PFSK-1 (cell line): ENCODE results near the gene ZSCAN22.

Source experiments
- FOXP2 ChIP-seq: optimal IDR thresholded peaks from 2 replicates; pipeline ENCODE3; 2011; ENCODE audit warnings: borderline replicate concordance, control low read depth, inconsistent platforms; ENCODE audit not compliant: insufficient read depth; ENCODE audit errors: extremely low read length, extremely low read depth
- POLR2AphosphoS5 ChIP-seq: IDR thresholded peaks from 2 replicates; pipeline ENCODE4 v1.6.1; 2012; ENCODE audit warnings: low read depth, mild to moderate bottlenecking, control low read depth, low read length, moderate library complexity
- SIN3A ChIP-seq: IDR thresholded peaks from 2 replicates; pipeline ENCODE4 v1.6.1; 2012; ENCODE audit warnings: mild to moderate bottlenecking, low read length, moderate library complexity, borderline replicate concordance; ENCODE audit not compliant: insufficient read depth
- TAF1 ChIP-seq: IDR thresholded peaks from 2 replicates; pipeline ENCODE4 v1.6.1; 2012; ENCODE audit warnings: low read length, control low read depth, borderline replicate concordance; ENCODE audit not compliant: insufficient read depth
- TF ChIP-seq, protein P1 (sequence below), 2 experiments: IDR thresholded peaks; 2 replicates each; pipeline versions ENCODE4 v1.6.1 to v1.8.0; 2011 to 2012; ENCODE audit warnings: low read depth in 2 of 2, low read length in 2 of 2, control low read depth in 1 of 2, inconsistent platforms in 1 of 2, mild to moderate bottlenecking in 1 of 2, moderate library complexity in 1 of 2; ENCODE audit not compliant: insufficient read depth in 1 of 2

ZSCAN22 gene

DNA sequence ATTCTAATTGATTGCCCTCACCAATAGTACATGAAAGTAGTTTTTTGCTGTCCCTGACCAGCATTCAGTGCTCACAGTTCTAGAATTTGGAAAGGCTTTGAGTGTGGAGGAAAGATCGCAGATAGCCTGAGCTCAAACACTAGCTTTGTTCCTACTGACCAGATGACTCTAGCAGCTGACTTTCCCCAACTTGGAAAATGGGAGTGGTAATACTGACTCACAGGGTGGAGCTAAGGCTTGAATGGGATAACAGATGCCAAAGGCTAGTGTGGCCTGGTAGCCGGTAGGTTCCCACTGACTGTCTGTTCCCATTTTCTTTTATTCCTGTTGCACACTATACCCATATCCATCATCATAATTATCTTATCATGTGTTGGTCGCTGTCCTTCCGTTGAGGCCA is 3.7 kb downstream of the ZSCAN22 start:
- TF ChIP-seq, protein P1, sequence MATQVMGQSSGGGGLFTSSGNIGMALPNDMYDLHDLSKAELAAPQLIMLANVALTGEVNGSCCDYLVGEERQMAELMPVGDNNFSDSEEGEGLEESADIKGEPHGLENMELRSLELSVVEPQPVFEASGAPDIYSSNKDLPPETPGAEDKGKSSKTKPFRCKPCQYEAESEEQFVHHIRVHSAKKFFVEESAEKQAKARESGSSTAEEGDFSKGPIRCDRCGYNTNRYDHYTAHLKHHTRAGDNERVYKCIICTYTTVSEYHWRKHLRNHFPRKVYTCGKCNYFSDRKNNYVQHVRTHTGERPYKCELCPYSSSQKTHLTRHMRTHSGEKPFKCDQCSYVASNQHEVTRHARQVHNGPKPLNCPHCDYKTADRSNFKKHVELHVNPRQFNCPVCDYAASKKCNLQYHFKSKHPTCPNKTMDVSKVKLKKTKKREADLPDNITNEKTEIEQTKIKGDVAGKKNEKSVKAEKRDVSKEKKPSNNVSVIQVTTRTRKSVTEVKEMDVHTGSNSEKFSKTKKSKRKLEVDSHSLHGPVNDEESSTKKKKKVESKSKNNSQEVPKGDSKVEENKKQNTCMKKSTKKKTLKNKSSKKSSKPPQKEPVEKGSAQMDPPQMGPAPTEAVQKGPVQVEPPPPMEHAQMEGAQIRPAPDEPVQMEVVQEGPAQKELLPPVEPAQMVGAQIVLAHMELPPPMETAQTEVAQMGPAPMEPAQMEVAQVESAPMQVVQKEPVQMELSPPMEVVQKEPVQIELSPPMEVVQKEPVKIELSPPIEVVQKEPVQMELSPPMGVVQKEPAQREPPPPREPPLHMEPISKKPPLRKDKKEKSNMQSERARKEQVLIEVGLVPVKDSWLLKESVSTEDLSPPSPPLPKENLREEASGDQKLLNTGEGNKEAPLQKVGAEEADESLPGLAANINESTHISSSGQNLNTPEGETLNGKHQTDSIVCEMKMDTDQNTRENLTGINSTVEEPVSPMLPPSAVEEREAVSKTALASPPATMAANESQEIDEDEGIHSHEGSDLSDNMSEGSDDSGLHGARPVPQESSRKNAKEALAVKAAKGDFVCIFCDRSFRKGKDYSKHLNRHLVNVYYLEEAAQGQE (IDR thresholded peaks at IDR 0.05; ENCODE audit: insufficient read depth in 1 of 2, low read depth in 2 of 2, low read length in 2 of 2): no peak
- TF ChIP-seq TAF1 (no peak), SIN3A (no peak), POLR2AphosphoS5 (no peak), FOXP2 (no peak)

DNA sequence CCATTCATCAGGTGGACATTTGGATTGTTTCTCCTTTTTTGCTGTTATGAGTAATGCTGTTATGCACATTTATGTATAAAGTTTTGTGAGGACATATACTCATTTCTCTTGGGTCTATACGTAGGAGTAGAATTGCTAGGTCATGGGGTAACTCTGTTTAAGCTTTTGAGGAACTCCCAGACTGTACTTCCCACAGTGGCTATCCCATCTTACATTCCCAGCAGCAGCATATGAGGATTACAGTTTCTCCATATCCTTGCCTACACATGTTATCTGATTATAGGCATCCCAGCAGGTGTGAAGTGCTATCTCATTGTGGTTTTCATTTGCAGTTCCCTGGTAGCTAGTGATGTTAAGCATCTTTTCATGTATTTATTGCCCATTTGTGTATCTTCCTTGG is 5.9 kb downstream of the ZSCAN22 start:
- no peak for TF ChIP-seq TAF1
- TF ChIP-seq FOXP2: no peak
- TF ChIP-seq SIN3A: no peak
- TF ChIP-seq, protein P1 (IDR thresholded peaks at IDR 0.05; ENCODE audit: insufficient read depth in 1 of 2, low read depth in 2 of 2, low read length in 2 of 2): no peak
- TF ChIP-seq POLR2AphosphoS5: no peak

DNA sequence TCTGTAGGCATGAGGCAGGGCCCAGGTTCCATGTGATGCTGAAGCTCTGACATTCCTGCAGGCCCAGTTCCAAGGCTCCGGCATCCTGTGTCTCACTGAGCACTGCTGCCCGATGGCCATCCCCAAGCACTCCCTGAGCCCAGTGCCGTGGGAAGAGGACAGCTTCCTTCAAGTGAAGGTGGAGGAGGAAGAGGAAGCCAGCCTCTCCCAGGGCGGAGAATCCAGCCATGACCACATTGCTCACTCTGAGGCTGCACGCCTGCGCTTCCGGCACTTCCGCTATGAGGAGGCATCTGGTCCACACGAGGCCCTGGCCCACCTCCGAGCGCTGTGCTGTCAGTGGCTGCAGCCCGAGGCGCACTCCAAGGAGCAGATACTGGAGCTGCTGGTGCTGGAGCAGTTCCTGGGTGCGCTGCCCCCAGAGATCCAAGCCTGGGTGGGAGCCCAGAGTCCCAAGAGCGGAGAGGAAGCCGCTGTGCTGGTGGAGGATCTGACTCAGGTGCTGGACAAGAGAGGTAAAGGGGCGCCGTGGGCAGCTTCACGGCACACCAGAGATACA is 8.0 kb downstream of the ZSCAN22 start:
- TF ChIP-seq POLR2AphosphoS5: no peak
- no peak for TF ChIP-seq TAF1
- TF ChIP-seq, protein P1 (IDR thresholded peaks at IDR 0.05; ENCODE audit: insufficient read depth in 1 of 2, low read depth in 2 of 2, low read length in 2 of 2): no peak
- TF ChIP-seq FOXP2: no peak
- no peak for TF ChIP-seq SIN3A

DNA sequence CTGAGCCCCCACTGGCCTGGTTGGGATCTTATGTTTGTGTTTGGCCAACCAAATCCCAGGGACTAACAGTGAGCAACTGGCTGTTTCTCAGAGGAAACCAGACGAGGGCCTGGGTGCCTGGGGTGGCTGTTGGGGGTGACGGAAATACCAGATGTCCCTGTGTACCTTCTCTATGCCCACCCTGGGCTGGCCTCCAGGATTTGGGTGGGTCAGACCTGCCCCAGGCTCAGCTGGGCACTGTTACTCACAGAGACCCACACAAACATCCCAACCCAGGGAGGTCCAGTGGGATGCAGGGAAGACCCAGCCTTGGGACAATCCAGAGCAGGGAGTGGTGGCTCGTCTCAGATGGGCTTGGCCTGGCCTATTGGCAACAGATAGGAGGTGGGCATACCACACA is 8.8 kb downstream of the ZSCAN22 start:
- TF ChIP-seq TAF1 (no peak), SIN3A (no peak), POLR2AphosphoS5 (no peak), FOXP2 (no peak)
- TF ChIP-seq, protein P1 (IDR thresholded peaks at IDR 0.05; ENCODE audit: insufficient read depth in 1 of 2, low read depth in 2 of 2, low read length in 2 of 2): no peak

DNA sequence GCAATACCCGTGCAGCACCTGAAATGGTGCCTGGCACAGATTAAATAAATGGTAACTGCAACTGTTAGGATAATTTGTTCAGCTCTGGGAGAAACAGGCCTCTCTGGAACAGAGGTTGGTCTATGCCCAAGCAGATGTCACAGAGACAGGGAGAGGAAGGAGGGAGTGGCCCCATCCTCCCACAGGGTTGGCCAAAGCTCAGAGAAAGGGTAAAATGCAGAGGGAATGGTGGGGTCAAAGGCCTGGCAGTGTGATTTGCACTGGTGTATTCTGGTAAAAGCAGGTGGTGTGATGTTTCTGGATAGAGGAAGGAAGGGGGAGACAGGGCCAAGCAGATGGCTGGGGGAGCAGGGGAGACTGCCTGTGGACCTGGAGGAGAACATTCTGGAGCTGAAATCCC is 9.4 kb downstream of the ZSCAN22 start:
- TF ChIP-seq, protein P1 (IDR thresholded peaks at IDR 0.05; ENCODE audit: insufficient read depth in 1 of 2, low read depth in 2 of 2, low read length in 2 of 2): no peak
